SIG-M5 treated with dmso at 0.1 percent for 504 hours (cell line): ENCODE results near the gene SQOR.
A peak's percentile ranks its signal among the peaks of the same experiment; 100 is the strongest.

Experiments
- DNase-seq: peaks from one replicate; lab custom pipeline; 2025; ENCODE audit not compliant: unreplicated experiment; lab: John Stamatoyannopoulos, UW

Gene SQOR

GRCh38 chr15:45657764-45658545 lies 23.1 kb downstream of the SQOR start:
- DNase-seq = no peak

GRCh38 chr15:45660231-45660979 lies 25.6 kb downstream of the SQOR start:
- peak; percentile 14 for DNase-seq

GRCh38 chr15:45662375-45662774 lies 27.5 kb downstream of the SQOR start:
- no peak for DNase-seq

- no peak for DNase-seq
Measured at GRCh38 chr15:45664451-45664850, 29.6 kb downstream of the SQOR start.

- no peak for DNase-seq
Measured at GRCh38 chr15:45665261-45665660, 30.4 kb downstream of the SQOR start.

GRCh38 chr15:45666119-45666875 lies 31.5 kb downstream of the SQOR start:
- DNase-seq = no peak

GRCh38 chr15:45667002-45667401 lies 32.2 kb downstream of the SQOR start:
- no peak for DNase-seq

GRCh38 chr15:45668386-45668785 lies 33.6 kb downstream of the SQOR start:
- no peak for DNase-seq

GRCh38 chr15:45669422-45669821 lies 34.6 kb downstream of the SQOR start:
- DNase-seq = no peak

GRCh38 chr15:45670091-45670490 lies 35.3 kb downstream of the SQOR start:
- DNase-seq = no peak

- no peak for DNase-seq
Measured at GRCh38 chr15:45670511-45670910, 35.7 kb downstream of the SQOR start.

- DNase-seq = no peak
Measured at GRCh38 chr15:45674677-45675076, 39.8 kb downstream of the SQOR start.

- no peak for DNase-seq
Measured at GRCh38 chr15:45677797-45678196, 43.0 kb downstream of the SQOR start.

- no peak for DNase-seq
Measured at GRCh38 chr15:45678459-45679178, 43.8 kb downstream of the SQOR start.

GRCh38 chr15:45684533-45684932 lies 49.7 kb downstream of the SQOR start:
- no peak for DNase-seq

- no peak for DNase-seq
Measured at GRCh38 chr15:45689616-45690015, 54.8 kb downstream of the SQOR start.

- no peak for DNase-seq
Measured at GRCh38 chr15:45690581-45691260, 55.9 kb downstream of the SQOR start.

GRCh38 chr15:45701108-45701507 lies 66.3 kb downstream of the SQOR start:
- no peak for DNase-seq

GRCh38 chr15:45702041-45702440 lies 67.2 kb downstream of the SQOR start:
- no peak for DNase-seq

- DNase-seq = no peak
Measured at GRCh38 chr15:45703670-45704328, 69.0 kb downstream of the SQOR start.
